Liver (tissue), 9 donors: Measurements from ENCODE around the gene SNRK. TPM values are rescaled to one million over a fixed set of nuclear protein-coding genes. Genes with fewer than 3 reads are reported as not detected.

ENCODE experiments used
- DNase-seq: peaks from one replicate; pipeline ENCODE4 v3.0.0-alpha.2; 2017; ENCODE audit warnings: low spot score
- H3K27ac ChIP-seq, 2 donors: one replicate each; pipeline ENCODE4 v1.7.0; 2013; ENCODE audit warnings: inconsistent platforms in 2 of 2, low read length in 2 of 2, control low read depth in 1 of 2, low read depth in 1 of 2, mild to moderate bottlenecking in 1 of 2
- H3K27me3 ChIP-seq, 4 donors: one replicate each; pipeline versions ENCODE4 v1.6.1 to v1.7.0; 2013; ENCODE audit warnings: low read length in 3 of 4, inconsistent platforms in 1 of 4, mild to moderate bottlenecking in 1 of 4, moderate library complexity in 1 of 4; ENCODE audit not compliant: control insufficient read depth in 4 of 4, insufficient read depth in 4 of 4
- H3K36me3 ChIP-seq, 4 donors: one replicate each; pipeline versions ENCODE4 v1.6.1 to v1.7.0; 2013; ENCODE audit warnings: low read length in 3 of 4, mild to moderate bottlenecking in 3 of 4, low read depth in 1 of 4, moderate library complexity in 1 of 4; ENCODE audit not compliant: control insufficient read depth in 4 of 4, insufficient read depth in 3 of 4
- H3K4me1 ChIP-seq, 4 donors: one replicate each; pipeline versions ENCODE4 v1.6.1 to v1.7.0; 2013; ENCODE audit warnings: low read length in 3 of 4, mild to moderate bottlenecking in 3 of 4, moderate library complexity in 1 of 4; ENCODE audit not compliant: control insufficient read depth in 4 of 4, insufficient read depth in 4 of 4
- H3K4me3 ChIP-seq, 3 donors: one replicate each; pipeline versions ENCODE4 v1.6.1 to v1.7.0; 2013; ENCODE audit warnings: low read length in 3 of 3, control low read depth in 1 of 3, low read depth in 1 of 3, mild to moderate bottlenecking in 1 of 3
- H3K9ac ChIP-seq, 2 donors: one replicate each; pipeline ENCODE4 v1.7.0; 2013; ENCODE audit warnings: low read length in 2 of 2, mild to moderate bottlenecking in 2 of 2, moderate library complexity in 2 of 2, control low read depth in 1 of 2, low read depth in 1 of 2
- H3K9me3 ChIP-seq, 4 donors: one replicate each; pipeline versions ENCODE4 v1.6.1 to v1.7.0; 2013; ENCODE audit warnings: low read length in 3 of 4; ENCODE audit not compliant: control insufficient read depth in 4 of 4
- ATF3 ChIP-seq: IDR thresholded peaks from 2 replicates; pipeline ENCODE4 v1.6.1; 2016; ENCODE audit warnings: antibody characterized with exemption
- EGR1 ChIP-seq, 2 donors: IDR thresholded peaks; 2 replicates each; pipeline ENCODE4 v1.6.1; 2016 to 2018; ENCODE audit warnings: antibody characterized with exemption in 2 of 2, low read depth in 2 of 2
- FOXA1 ChIP-seq: IDR thresholded peaks from 2 replicates; pipeline ENCODE4 v1.6.1; 2016; ENCODE audit warnings: antibody characterized with exemption
- FOXA2 ChIP-seq: IDR thresholded peaks from 2 replicates; pipeline ENCODE4 v1.6.1; 2016; ENCODE audit warnings: antibody characterized with exemption
- GABPA ChIP-seq, 2 donors: IDR thresholded peaks in 1 of 2; conservative IDR thresholded peaks in 1 of 2; 2 replicates each; pipeline ENCODE4 v1.6.1; 2016; ENCODE audit warnings: antibody characterized with exemption in 2 of 2, mild to moderate bottlenecking in 1 of 2, moderate library complexity in 1 of 2
- HNF4A ChIP-seq, 2 donors: conservative IDR thresholded peaks; 2 replicates each; pipeline ENCODE4 v1.6.1; 2016; ENCODE audit warnings: antibody characterized with exemption in 2 of 2, mild to moderate bottlenecking in 2 of 2
- JUND ChIP-seq, 2 donors: IDR thresholded peaks; 2 replicates each; pipeline ENCODE4 v1.6.1; 2016; ENCODE audit warnings: antibody characterized with exemption in 2 of 2
- MAX ChIP-seq: IDR thresholded peaks from 2 replicates; pipeline ENCODE4 v1.6.1; 2016; ENCODE audit warnings: antibody characterized with exemption
- REST ChIP-seq: IDR thresholded peaks from 2 replicates; pipeline ENCODE4 v1.6.1; 2016; ENCODE audit warnings: antibody characterized with exemption, mild to moderate bottlenecking
- RXRA ChIP-seq, 2 donors: IDR thresholded peaks; 2 replicates each; pipeline ENCODE4 v1.6.1; 2017 to 2018; ENCODE audit warnings: antibody characterized with exemption in 2 of 2, mild to moderate bottlenecking in 1 of 2
- TAF1 ChIP-seq: conservative IDR thresholded peaks from 2 replicates; pipeline ENCODE4 v1.6.1; 2016; ENCODE audit warnings: antibody characterized with exemption, mild to moderate bottlenecking
- YY1 ChIP-seq: IDR thresholded peaks from 2 replicates; pipeline ENCODE4 v1.6.1; 2016; ENCODE audit warnings: antibody characterized with exemption, mild to moderate bottlenecking
- ZBTB33 ChIP-seq: IDR thresholded peaks from 2 replicates; pipeline ENCODE4 v1.6.1; 2016; ENCODE audit warnings: antibody characterized with exemption
- WGBS: extraction: QIAGEN DNeasy Blood & Tissue Kit; methylation state at CpG from one replicate; pipeline ENCODE4 v1.1.7; 2013; 5-methylcytosine and 5-hydroxymethylcytosine counted together
- polyA plus RNA-seq, 2 donors: library from polyadenylated mRNA; stranded (reverse) in 1 of 2; unstranded in 1 of 2; fragments of 200-250 nt in 1 of 2; fragments of >200 nt in 1 of 2; fragmentation: Nextera tagmentation in 1 of 2; extraction: Ambion mirVana in 1 of 2; gene quantifications; one replicate each; pipeline versions ENCODE4 v1.2.1 to v1.2.3, GENCODE V29; 2013 to 2015
- total RNA-seq, 2 donors: library from RNA; depleted of rRNA; stranded (reverse); fragments of >200 nt; gene quantifications; one replicate each; pipeline ENCODE4 v1.2.3, GENCODE V29; 2014
- TF ChIP-seq, protein P1 (sequence below): fragments of 150-350 bp; IDR thresholded peaks from 2 replicates; pipeline ENCODE4 v1.5.1; 2017; ENCODE audit warnings: improper control_type of control experiment, low read depth, low read length; ENCODE audit not compliant: missing input control
- donor health status: healthy.
- donor health status: healthy.
- donor health status: healthy.
- donor health status: healthy.
- donor health status: healthy.

Gene SNRK
- total and polyA plus RNA-seq, 4 donors = 5.8 to 28.5 (median 14.6) TPM

- no peak for DNase-seq
- Histone ChIP-seq H3K27me3 (no peaks in the 10 kb centered on the region), H3K9me3 (no peaks in the 10 kb centered on the region), H3K4me3 (no peak overlapping the region), H3K4me1 (no peaks in the 10 kb centered on the region), H3K36me3 (no peaks in the 10 kb centered on the region), H3K27ac (no peak overlapping the region), H3K9ac (no peak overlapping the region)
- WGBS = 72% methylated on average over 2 of the region's 2 CpGs
- no peak for TF ChIP-seq REST
- TF ChIP-seq ZBTB33 = no peak
- TF ChIP-seq, protein P1, sequence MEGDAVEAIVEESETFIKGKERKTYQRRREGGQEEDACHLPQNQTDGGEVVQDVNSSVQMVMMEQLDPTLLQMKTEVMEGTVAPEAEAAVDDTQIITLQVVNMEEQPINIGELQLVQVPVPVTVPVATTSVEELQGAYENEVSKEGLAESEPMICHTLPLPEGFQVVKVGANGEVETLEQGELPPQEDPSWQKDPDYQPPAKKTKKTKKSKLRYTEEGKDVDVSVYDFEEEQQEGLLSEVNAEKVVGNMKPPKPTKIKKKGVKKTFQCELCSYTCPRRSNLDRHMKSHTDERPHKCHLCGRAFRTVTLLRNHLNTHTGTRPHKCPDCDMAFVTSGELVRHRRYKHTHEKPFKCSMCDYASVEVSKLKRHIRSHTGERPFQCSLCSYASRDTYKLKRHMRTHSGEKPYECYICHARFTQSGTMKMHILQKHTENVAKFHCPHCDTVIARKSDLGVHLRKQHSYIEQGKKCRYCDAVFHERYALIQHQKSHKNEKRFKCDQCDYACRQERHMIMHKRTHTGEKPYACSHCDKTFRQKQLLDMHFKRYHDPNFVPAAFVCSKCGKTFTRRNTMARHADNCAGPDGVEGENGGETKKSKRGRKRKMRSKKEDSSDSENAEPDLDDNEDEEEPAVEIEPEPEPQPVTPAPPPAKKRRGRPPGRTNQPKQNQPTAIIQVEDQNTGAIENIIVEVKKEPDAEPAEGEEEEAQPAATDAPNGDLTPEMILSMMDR = no peak
- TF ChIP-seq EGR1 (IDR thresholded peaks at IDR 0.05; ENCODE audit: low read depth in 2 of 2) = no peak
- no peak for TF ChIP-seq MAX
- TF ChIP-seq FOXA1 = no peak
- no peak for TF ChIP-seq TAF1
These were observed 38.2 kb upstream of the SNRK start for GRCh38 chr3:43248185-43248583.

GRCh38 chr3:43248973-43249372, 37.4 kb upstream of the SNRK start:
- no peaks in the 10 kb centered on the region for H3K9me3 ChIP-seq
- no peaks in the 10 kb centered on the region for H3K36me3 ChIP-seq
- no peak overlapping the region for H3K27ac ChIP-seq
- WGBS = 90% methylated on average over 2 of the region's 2 CpGs
- H3K4me3 ChIP-seq = no peak overlapping the region
- H3K27me3 ChIP-seq = no peaks in the 10 kb centered on the region
- no peak overlapping the region for H3K9ac ChIP-seq
- H3K4me1 ChIP-seq = no peaks in the 10 kb centered on the region
- DNase-seq = no peak
- TF ChIP-seq YY1 = no peak
- TF ChIP-seq ZBTB33 = no peak
- TF ChIP-seq GABPA (IDR thresholded peaks at IDR 0.05 in 1 of 2, conservative IDR thresholded peaks at IDR 0.05 in 1 of 2) = no peak
- TF ChIP-seq EGR1 (IDR thresholded peaks at IDR 0.05; ENCODE audit: low read depth in 2 of 2) = no peak
- no peak for TF ChIP-seq FOXA1
- TF ChIP-seq, protein P1 = no peak
- no peak for TF ChIP-seq REST
- TF ChIP-seq RXRA (IDR thresholded peaks at IDR 0.05) = no peak
- no peak for TF ChIP-seq ATF3
- no peak for TF ChIP-seq JUND (IDR thresholded peaks at IDR 0.05)
- no peak for TF ChIP-seq HNF4A (conservative IDR thresholded peaks at IDR 0.05)
- no peak for TF ChIP-seq TAF1
- TF ChIP-seq MAX = no peak
- TF ChIP-seq FOXA2 = no peak
